H9 (cell line): ENCODE measurements around the gene CADPS. TPM values are rescaled to one million over a fixed set of nuclear protein-coding genes. Genes with fewer than 3 reads are reported as not detected.

Experiments
- DNase-seq: peaks from one replicate; pipeline ENCODE4 v3.0.0-alpha.2; 2017
- H2AFZ ChIP-seq: one replicate; pipeline ENCODE4 v1.6.1; 2013; ENCODE audit warnings: mild to moderate bottlenecking, low read length, control low read depth, moderate library complexity
- H2AK5ac ChIP-seq: 2 replicates; pipeline ENCODE4 v1.6.1; 2013; ENCODE audit warnings: low read length, control low read depth, mixed read lengths; ENCODE audit not compliant: insufficient read length
- H2BK120ac ChIP-seq: one replicate; pipeline ENCODE4 v1.6.1; 2013; ENCODE audit warnings: low read depth, mild to moderate bottlenecking, low read length, control low read depth, inconsistent platforms; ENCODE audit not compliant: poor library complexity, severe bottlenecking
- H2BK12ac ChIP-seq: 2 replicates; pipeline ENCODE4 v1.6.1; 2013; ENCODE audit warnings: low read length, control low read depth, mixed read lengths, low read depth; ENCODE audit not compliant: insufficient read length
- H2BK15ac ChIP-seq: 2 replicates; pipeline ENCODE4 v1.6.1; 2013; ENCODE audit warnings: low read depth, low read length, control low read depth
- H2BK20ac ChIP-seq: one replicate; pipeline ENCODE4 v1.6.1; 2013; ENCODE audit warnings: low read depth, mild to moderate bottlenecking, low read length, control low read depth, inconsistent platforms; ENCODE audit not compliant: poor library complexity, severe bottlenecking
- H2BK5ac ChIP-seq: 2 replicates; pipeline ENCODE4 v1.6.1; 2013; ENCODE audit warnings: low read length, control low read depth, mixed read lengths; ENCODE audit not compliant: insufficient read length
- H3K14ac ChIP-seq: 2 replicates; pipeline ENCODE4 v1.6.1; 2013; ENCODE audit warnings: low read length, control low read depth; ENCODE audit not compliant: insufficient read depth
- H3K18ac ChIP-seq: 2 replicates; pipeline ENCODE4 v1.6.1; 2013; ENCODE audit warnings: low read depth, mild to moderate bottlenecking, mixed read lengths, low read length, control low read depth; ENCODE audit not compliant: insufficient read length
- H3K23ac ChIP-seq: 2 replicates; pipeline ENCODE4 v1.6.1; 2013; ENCODE audit warnings: low read length, control low read depth, mixed read lengths, low read depth; ENCODE audit not compliant: insufficient read length
- H3K23me2 ChIP-seq: 2 replicates; pipeline ENCODE4 v1.6.1; 2013; ENCODE audit warnings: low read depth, mild to moderate bottlenecking, mixed read lengths, low read length, control low read depth; ENCODE audit not compliant: insufficient read length, poor library complexity, severe bottlenecking
- H3K27ac ChIP-seq: 2 replicates; pipeline ENCODE4 v1.5.1; 2013; ENCODE audit warnings: low read length, control low read depth, mixed read lengths, low read depth; ENCODE audit not compliant: insufficient read length
- H3K27me3 ChIP-seq: 2 replicates; pipeline ENCODE4 v1.6.1; 2013; ENCODE audit warnings: low read length, control low read depth, inconsistent platforms; ENCODE audit not compliant: insufficient read depth
- H3K4ac ChIP-seq: 2 replicates; pipeline ENCODE4 v1.6.1; 2013; ENCODE audit warnings: low read depth, mild to moderate bottlenecking, control low read depth, inconsistent platforms, low read length, moderate library complexity
- H3K4me1 ChIP-seq: 2 replicates; pipeline ENCODE4 v1.6.1; 2013; ENCODE audit warnings: low read length, control low read depth, inconsistent platforms; ENCODE audit not compliant: insufficient read depth
- H3K4me2 ChIP-seq: 2 replicates; pipeline ENCODE4 v1.6.1; 2013; ENCODE audit warnings: low read length, control low read depth, mixed read lengths; ENCODE audit not compliant: insufficient read length, insufficient read depth
- H3K56ac ChIP-seq: 2 replicates; pipeline ENCODE4 v1.6.1; 2013; ENCODE audit warnings: low read depth, mild to moderate bottlenecking, mixed read lengths, low read length, control low read depth; ENCODE audit not compliant: insufficient read length
- H3K79me1 ChIP-seq: 2 replicates; pipeline ENCODE4 v1.6.1; 2013; ENCODE audit warnings: low read depth, mild to moderate bottlenecking, moderate library complexity, low read length, control low read depth, inconsistent platforms; ENCODE audit not compliant: insufficient read depth, poor library complexity, severe bottlenecking
- H3K79me2 ChIP-seq: 2 replicates; pipeline ENCODE4 v1.6.1; 2013; ENCODE audit warnings: low read length, control low read depth, inconsistent platforms; ENCODE audit not compliant: insufficient read depth
- H3K9ac ChIP-seq: 2 replicates; pipeline ENCODE4 v1.6.1; 2013; ENCODE audit warnings: low read length, control low read depth, mixed read lengths; ENCODE audit not compliant: insufficient read length; ENCODE audit errors: extremely low read depth
- H3K9me3 ChIP-seq: one replicate; pipeline ENCODE4 v1.6.1; 2013; ENCODE audit warnings: low read depth, low read length, inconsistent platforms; ENCODE audit not compliant: control insufficient read depth
- H3T11ph ChIP-seq: one replicate; pipeline ENCODE4 v1.6.1; 2013; ENCODE audit warnings: mild to moderate bottlenecking, low read length, control low read depth, inconsistent platforms
- H4K20me1 ChIP-seq: one replicate; pipeline ENCODE4 v1.6.1; 2013; ENCODE audit not compliant: control insufficient read depth, insufficient read length, insufficient read depth
- H4K5ac ChIP-seq: 2 replicates; pipeline ENCODE4 v1.6.1; 2013; ENCODE audit warnings: low read depth, mild to moderate bottlenecking, mixed read lengths, low read length, control low read depth; ENCODE audit not compliant: insufficient read length
- H4K8ac ChIP-seq: replicated peaks from 2 replicates; pipeline ENCODE4 v1.6.1; 2013; ENCODE audit warnings: low read length, control low read depth, mixed read lengths, low read depth; ENCODE audit not compliant: insufficient read length
- H4K91ac ChIP-seq: 2 replicates; pipeline ENCODE4 v1.6.1; 2013; ENCODE audit warnings: low read depth, mild to moderate bottlenecking, moderate library complexity, mixed read lengths, low read length, control low read depth; ENCODE audit not compliant: insufficient read length
- H3K27ac Mint-ChIP-seq, 3 experiments: 2 replicates in 2 of 3; 3 replicates in 1 of 3; pipeline ENCODE4 v1.8.0; 2020 to 2021; ENCODE audit warnings: mixed read lengths in 3 of 3, mild to moderate bottlenecking in 1 of 3, moderate library complexity in 1 of 3
- H3K27me3 Mint-ChIP-seq: 2 replicates; pipeline ENCODE4 v1.8.0; 2021; ENCODE audit warnings: low read depth, mild to moderate bottlenecking, moderate library complexity, mixed read lengths
- H3K36me3 Mint-ChIP-seq, 3 experiments: 2 replicates in 2 of 3; 3 replicates in 1 of 3; pipeline ENCODE4 v1.8.0; 2020 to 2021; ENCODE audit warnings: low read depth in 3 of 3, mixed read lengths in 3 of 3; ENCODE audit not compliant: insufficient read depth in 1 of 3
- H3K4me1 Mint-ChIP-seq, 2 experiments: 2 replicates each; pipeline ENCODE4 v1.8.0; 2020; ENCODE audit warnings: mixed read lengths in 2 of 2
- H3K4me3 Mint-ChIP-seq, 2 experiments: 2 replicates in 1 of 2; 3 replicates in 1 of 2; pipeline ENCODE4 v1.8.0; 2020 to 2021; ENCODE audit warnings: mild to moderate bottlenecking in 2 of 2, mixed read lengths in 2 of 2, moderate library complexity in 1 of 2
- H3K9me3 Mint-ChIP-seq, 2 experiments: 2 replicates in 1 of 2; 3 replicates in 1 of 2; pipeline ENCODE4 v1.8.0; 2020; ENCODE audit warnings: mild to moderate bottlenecking in 2 of 2, mixed read lengths in 2 of 2, moderate library complexity in 1 of 2
- CTCF ChIP-seq: fragments of 200-600 bp; sonication (generic); conservative IDR thresholded peaks from 3 replicates; pipeline ENCODE4 v1.8.0; 2021; ENCODE audit warnings: antibody characterized with exemption, mild to moderate bottlenecking
- total RNA-seq: library from RNA; stranded (reverse); gene quantifications from 2 replicates; pipeline ENCODE4 v1.2.1, GENCODE V29; 2021

The CADPS gene
- total RNA-seq, 1 experiment from 2014 or later, result 6.6 TPM

- Histone ChIP-seq H3K23me2 (no peaks in the 10 kb centered on the region), H2BK20ac (no peak overlapping the region), H2AFZ (no peak overlapping the region), H3K79me1 (no peaks in the 10 kb centered on the region), H3K18ac (no peak overlapping the region), H3K56ac (no peak overlapping the region), H3K27me3 (no peaks in the 10 kb centered on the region), H4K91ac (no peak overlapping the region), H2BK12ac (no peak overlapping the region), H3K4me1 (no peaks in the 10 kb centered on the region), H3K79me2 (no peaks in the 10 kb centered on the region), H3K27ac (no peak overlapping the region), H2BK5ac (no peak overlapping the region), H3K9ac (no peak overlapping the region), H2BK15ac (no peak overlapping the region), H4K5ac (no peak overlapping the region), H3K4ac (no peak overlapping the region), H3T11ph (no peak overlapping the region), H3K9me3 (no peaks in the 10 kb centered on the region), H3K14ac (no peak overlapping the region), H4K8ac (no peak overlapping the region), H3K4me2 (no peak overlapping the region), H2AK5ac (no peak overlapping the region), H2BK120ac (no peak overlapping the region), H4K20me1 (no peaks in the 10 kb centered on the region), H3K23ac (no peak overlapping the region)
- no peak for TF ChIP-seq CTCF
- no peak for DNase-seq
- H3K4me3 Mint-ChIP-seq, result no peak overlapping the region
- no peak overlapping the region for H3K27ac Mint-ChIP-seq
- H3K27me3 Mint-ChIP-seq, result peaks cover 3% of the 10 kb centered on the region
- no peaks in the 10 kb centered on the region for H3K36me3 Mint-ChIP-seq
- peaks cover 6 to 8% of the 10 kb centered on the region in 2 experiments for H3K4me1 Mint-ChIP-seq
- H3K9me3 Mint-ChIP-seq, result no peaks in the 10 kb centered on the region
These were observed 251.0 kb downstream of the CADPS start for GRCh38 chr3:62624185-62624584.
